HG03342 (cell line): Measurements from ENCODE around the gene SLC26A2.
A peak's percentile ranks its signal among the peaks of the same experiment; 100 is the strongest.

Experiments
- ATAC-seq: cut with Tn5 transposase; IDR thresholded peaks from one replicate; pipeline ENCODE4 v1.9.1; 2021; ENCODE audit warnings: mild to moderate bottlenecking, moderate library complexity; ENCODE audit not compliant: unreplicated experiment

The SLC26A2 gene

GRCh38 chr5:150035139-150035895 is 74.8 kb downstream of the SLC26A2 start:
- ATAC-seq, result peak; percentile 99

DNA sequence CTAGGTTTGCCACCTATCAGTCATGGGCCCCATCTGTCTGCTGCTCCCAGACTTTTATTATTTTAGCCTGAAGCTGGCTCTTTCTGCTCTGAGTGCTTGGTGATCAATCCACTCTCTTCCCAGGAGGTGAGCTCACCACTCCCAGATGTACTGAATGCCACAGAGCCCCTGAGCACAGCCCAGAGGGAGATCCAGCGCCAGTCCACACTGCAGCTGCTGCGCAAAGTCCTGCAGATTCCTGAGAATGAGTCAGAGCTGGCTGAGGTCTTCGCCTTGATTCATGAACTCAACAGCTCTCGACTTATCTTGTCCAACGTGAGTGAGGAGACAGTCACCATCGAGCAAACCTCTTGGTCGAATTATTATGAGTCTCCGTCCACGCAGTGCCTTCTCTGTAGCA is 76.0 kb downstream of the SLC26A2 start:
- no peak for ATAC-seq
